LNCaP clone FGC (cell line): ENCODE data around the gene FLOT1.

Experiments used
- DNase-seq: peaks from one replicate; pipeline ENCODE4 v3.0.0-alpha.2; 2011; ENCODE audit warnings: low read depth
- H3K4me3 ChIP-seq: 2 replicates; pipeline ENCODE4 v1.5.1; 2011; ENCODE audit warnings: mild to moderate bottlenecking, low read depth, low read length, control low read depth
- CTCF ChIP-seq: IDR thresholded peaks from 2 replicates; pipeline ENCODE4 v1.5.1; 2012; ENCODE audit warnings: mild to moderate bottlenecking; ENCODE audit not compliant: control insufficient read depth, insufficient read depth; ENCODE audit errors: extremely low read depth

The FLOT1 gene

GRCh38 chr6:30781395-30781742 is 38.9 kb upstream of the FLOT1 start:
- no peak for TF ChIP-seq CTCF
- DNase-seq: no peak
- H3K4me3 ChIP-seq: no peak overlapping the region

GRCh38 chr6:30780642-30780920 is 38.1 kb upstream of the FLOT1 start:
- no peak for DNase-seq

GRCh38 chr6:30779850-30780641 is 37.6 kb upstream of the FLOT1 start:
- no peak overlapping the region for H3K4me3 ChIP-seq
- DNase-seq: no peak
- no peak for TF ChIP-seq CTCF

More at GRCh38 chr6:30780642-30780920, 38.1 kb upstream of the FLOT1 start:
- H3K4me3 ChIP-seq: no peak overlapping the region
- TF ChIP-seq CTCF: no peak

- DNase-seq: peak; percentile 51
- no peak for TF ChIP-seq CTCF
- H3K4me3 ChIP-seq: no peak overlapping the region
These were observed 35.6 kb upstream of the FLOT1 start for GRCh38 chr6:30778001-30778635.

- no peak for DNase-seq
- no peak overlapping the region for H3K4me3 ChIP-seq
- no peak for TF ChIP-seq CTCF
These were observed 34.6 kb upstream of the FLOT1 start for GRCh38 chr6:30777155-30777485.

- no peak for DNase-seq
- no peak for TF ChIP-seq CTCF
- no peak overlapping the region for H3K4me3 ChIP-seq
These were observed 34.1 kb upstream of the FLOT1 start for GRCh38 chr6:30776390-30777154.
